A172 (cell line): ENCODE results near the gene BEX3. TPM values are rescaled to one million over a fixed set of nuclear protein-coding genes. Genes with fewer than 3 reads are reported as not detected.
"Not testable (repeated sequence)": the region's sequence is repeated elsewhere in the genome, so short reads cannot be mapped to it uniquely, and the experiment has no call there.

ENCODE experiments used
- DNase-seq: peaks from one replicate; pipeline ENCODE4 v3.0.0-alpha.2; 2015; ENCODE audit warnings: low spot score
- total RNA-seq: library from RNA; depleted of rRNA; stranded (reverse); fragments of >200 nt; shearing (Covaris generic); gene quantifications from 2 replicates; pipeline ENCODE4 v1.2.3, GENCODE V29; 2014; rRNA removed

BEX3 gene
- total RNA-seq: 187 and 228 TPM in 2 replicates

GRCh38 chrX:103376118-103376978, at the start of gene BEX3:
TSS of gene BEX3 (plus strand) at chrX:103376538. CDS start at chrX:103377522, 984 bp downstream.
- peak; percentile 23 for DNase-seq

DNA sequence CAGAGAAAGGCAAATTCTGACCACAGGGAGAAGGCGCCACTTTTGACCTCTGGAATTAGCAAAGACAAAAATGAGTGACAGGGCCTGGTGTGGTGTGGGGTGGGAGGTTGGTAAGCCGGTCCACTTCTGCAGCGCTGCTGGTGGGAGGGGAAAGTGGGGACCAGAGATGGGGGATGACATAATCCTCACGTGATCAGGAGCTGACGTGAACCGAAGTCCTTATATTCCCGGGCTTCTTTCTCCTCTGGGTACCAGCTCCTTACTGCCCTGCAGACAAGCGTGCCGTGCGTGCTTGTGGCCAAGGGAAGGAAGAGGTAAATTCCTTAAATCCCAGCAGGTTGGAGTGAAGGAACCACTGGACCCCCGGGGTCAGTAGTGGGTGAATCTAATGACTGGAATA, 46.3 kb upstream of the BEX3 start, which contains the start of gene TCEAL7:
Gene TCEAL7, plus strand, starts transcription at position 249 of the 400 bp plus-strand sequence. CDS start 1,165 bp downstream, outside the sequence.
- peak; percentile 17 for DNase-seq

GRCh38 chrX:103330681-103331288, 45.6 kb upstream of the BEX3 start:
- DNase-seq: no peak

DNA sequence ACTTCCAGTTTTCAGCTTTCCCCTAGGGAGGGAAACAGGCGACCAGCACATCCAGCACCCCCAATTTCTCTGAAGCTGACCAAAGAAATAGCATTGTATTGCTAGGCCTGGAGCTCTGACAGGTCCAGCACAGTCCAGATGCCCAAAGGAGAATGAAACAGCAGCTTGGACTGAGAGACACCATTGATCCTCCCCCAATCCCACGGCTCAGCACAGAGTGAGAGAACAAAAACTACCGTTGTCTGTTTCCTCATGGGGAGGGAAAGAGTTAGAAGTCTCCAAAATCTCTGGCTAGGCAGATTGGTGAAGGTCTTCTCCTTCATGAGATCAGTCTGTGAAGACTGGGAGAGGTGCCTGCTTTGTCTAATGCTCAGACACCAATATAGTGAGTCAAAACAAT, 37.7 kb upstream of the BEX3 start:
- no peak for DNase-seq

- no peak for DNase-seq
These were observed 33.2 kb upstream of the BEX3 start for GRCh38 chrX:103343105-103343504.

GRCh38 chrX:103344606-103345005, 31.7 kb upstream of the BEX3 start:
- no peak for DNase-seq

- DNase-seq: no peak
These were observed 28.5 kb upstream of the BEX3 start for GRCh38 chrX:103347682-103348397.

DNA sequence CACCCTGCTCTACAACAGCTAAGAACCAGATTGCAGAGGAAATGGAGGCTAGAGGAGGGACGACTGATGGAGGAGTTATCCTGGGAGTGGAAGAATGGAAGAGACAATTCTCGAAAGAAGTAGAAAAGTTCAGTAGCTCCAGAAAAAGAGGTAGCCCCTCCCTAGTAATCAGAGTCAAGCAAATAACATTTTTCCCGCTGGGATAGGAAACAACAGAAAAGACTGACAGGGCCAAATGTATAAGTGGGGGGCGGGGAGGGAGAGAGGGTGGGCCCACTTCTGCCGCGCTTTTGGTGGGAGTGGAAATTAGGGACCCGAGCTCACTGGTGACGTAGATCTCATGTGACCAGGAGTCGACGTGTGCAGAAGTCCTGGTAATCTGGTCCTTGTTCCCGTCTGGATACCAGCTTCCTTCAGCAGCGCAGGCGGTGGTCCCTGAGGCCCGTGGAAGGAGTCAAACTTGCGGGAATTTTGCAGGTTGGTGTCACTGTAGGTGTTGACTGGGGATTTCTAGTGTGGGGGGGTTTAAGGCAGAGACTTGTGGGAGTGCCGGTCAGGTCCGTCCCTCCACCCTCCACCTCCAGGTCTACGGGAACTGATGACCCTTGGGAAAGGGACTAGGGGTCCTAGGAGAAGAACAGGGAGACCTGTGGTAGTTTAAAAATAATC, 20.1 kb upstream of the BEX3 start, which contains the start of gene TCEAL9:
Gene TCEAL9, plus strand, starts transcription at position 377 of the 669 bp plus-strand sequence. CDS start 1,179 bp downstream, outside the sequence.
- DNase-seq: peak; percentile 55

DNA sequence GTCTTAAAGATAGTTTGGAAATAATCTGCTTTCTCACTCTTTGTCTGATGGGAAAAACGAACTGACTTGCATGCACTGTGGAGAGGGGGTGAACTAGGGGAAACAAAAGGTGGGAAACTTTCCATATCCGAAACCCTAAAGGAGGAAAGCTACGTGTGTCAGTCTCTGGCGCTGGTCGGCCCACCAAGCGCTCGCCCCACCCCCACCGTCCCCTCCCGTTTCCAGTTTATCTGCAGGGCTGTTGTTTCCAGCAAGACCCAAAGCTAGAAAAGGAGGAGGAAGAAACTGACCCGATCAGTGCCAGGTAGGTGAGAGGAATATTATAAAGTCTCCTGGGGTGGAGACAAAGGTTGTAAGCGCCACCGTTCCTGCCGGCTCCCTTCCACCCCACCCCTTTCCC, 19.5 kb upstream of the BEX3 start:
- no peak for DNase-seq

GRCh38 chrX:103357871-103358270, 18.5 kb upstream of the BEX3 start:
- DNase-seq: no peak

DNA sequence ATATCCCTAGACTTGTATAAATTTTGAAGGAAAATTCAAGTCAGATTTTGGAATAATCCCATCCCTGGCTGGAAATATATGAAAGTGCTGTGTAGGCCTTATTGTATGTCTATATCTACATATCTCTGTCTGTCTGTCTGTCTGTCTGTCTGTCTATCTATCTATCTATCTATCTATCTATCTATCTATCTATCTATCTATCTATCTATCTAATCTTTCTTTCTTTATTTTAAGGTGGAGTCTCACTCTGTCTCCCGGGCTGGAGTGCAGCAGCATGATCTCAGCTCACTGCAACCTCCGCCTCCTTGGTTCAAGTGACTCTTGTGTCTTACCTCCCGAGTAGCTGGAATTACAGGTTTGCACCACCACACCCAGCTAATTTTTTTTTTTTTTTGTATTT, 16.7 kb upstream of the BEX3 start:
- not testable (repeated sequence) for DNase-seq

GRCh38 chrX:103360092-103360491, 16.2 kb upstream of the BEX3 start:
- DNase-seq: no peak

DNA sequence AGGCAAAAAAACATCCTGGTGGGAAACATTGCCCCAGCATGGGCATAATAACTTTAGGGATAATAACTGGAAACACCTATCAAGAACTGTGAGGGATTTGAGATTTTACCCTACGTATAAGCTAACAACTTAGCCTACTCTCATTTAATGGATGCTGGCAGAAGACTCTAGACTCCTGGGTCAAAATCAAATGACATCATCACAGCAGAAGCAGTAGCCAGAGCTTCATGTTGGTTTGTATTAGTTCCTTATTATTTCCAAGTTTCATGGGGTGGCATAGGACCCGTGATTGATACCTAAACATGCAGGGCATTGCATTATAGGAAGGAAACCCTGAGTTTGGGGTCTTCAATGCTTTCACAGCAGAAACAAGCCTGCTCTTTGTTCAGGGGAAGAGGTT, 15.4 kb upstream of the BEX3 start:
- no peak for DNase-seq

- DNase-seq: no peak
These were observed 14.5 kb upstream of the BEX3 start for GRCh38 chrX:103361798-103362197.

DNA sequence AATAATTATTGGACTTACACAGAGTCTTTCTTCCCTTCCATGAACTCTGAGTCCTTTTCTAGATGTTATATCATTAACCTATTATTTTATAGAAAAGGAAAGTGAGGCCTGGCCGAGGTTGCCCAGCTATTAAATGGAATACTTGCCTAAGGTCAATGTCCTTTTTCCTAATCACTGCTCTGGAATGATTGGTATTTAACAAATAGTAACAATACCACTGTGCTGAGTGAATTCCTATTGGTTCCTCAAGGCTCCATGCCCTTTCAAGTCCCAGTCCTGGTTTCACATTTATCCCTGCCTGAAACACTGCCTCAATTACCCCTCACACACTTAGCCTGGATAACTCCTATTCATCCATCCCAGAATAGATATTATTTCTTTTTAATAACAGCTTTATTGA, 13.9 kb upstream of the BEX3 start:
- no peak for DNase-seq

- no peak for DNase-seq
These were observed 13.3 kb upstream of the BEX3 start for GRCh38 chrX:103363046-103363445.

- DNase-seq: no peak
These were observed 8.8 kb upstream of the BEX3 start for GRCh38 chrX:103367502-103367901.

DNA sequence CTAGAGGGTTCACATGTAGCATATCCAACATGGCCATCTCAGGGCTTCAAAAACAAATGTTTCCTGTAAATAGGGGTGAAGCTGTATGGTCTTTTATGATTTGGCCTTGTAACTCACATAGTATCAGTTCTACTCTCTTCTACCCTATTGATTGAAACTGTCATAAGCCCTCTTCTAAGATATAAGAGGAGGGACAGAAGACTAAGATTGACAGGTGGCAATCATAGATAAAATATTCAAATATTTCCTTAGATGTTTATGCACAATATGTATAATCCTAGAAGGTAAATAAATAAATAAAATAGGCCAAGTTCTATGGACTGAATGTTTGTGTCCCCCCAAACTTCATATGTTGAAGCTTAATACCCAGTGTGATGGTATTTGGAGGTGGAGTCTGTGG, 6.9 kb upstream of the BEX3 start:
- DNase-seq: no peak

DNA sequence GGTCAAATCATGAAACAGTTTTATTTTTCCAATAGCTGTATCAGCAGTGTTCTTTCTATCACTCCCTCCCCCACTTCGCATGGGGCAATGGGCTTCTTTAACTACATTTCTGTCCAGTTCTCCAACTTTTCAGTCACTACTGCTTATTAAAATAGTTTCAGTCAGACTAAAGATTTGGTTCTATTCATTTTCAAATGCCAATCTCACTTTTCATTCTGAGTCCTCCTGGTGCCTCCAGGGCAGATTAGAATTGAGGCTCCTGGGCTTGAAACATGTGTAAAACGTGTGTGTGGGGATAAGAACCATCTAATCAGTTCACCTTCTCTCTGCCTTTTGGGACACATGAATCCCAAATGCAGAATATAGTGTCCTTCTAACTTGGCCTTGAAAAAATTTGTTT, 3.5 kb upstream of the BEX3 start:
- DNase-seq: no peak

GRCh38 chrX:103373581-103373980, 2.8 kb upstream of the BEX3 start:
- DNase-seq: no peak

DNA sequence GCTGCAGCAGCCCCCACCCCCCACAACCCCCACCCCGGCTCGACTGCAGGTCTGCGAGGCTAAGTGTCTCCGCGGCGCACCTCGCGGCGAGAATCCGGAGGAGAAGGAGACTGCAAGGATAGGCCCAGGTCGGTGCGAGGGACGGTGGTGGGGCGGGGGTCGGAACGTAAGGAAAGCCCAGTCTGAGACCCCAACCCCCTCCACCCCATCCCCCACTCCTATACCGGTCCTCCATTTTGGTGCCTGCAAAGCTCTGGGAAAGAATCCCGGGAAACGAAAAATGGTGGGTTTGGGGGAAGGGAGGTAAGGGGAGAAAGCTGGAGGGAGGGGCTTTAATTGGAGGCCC, 614 bp downstream of the BEX3 start:
- no peak for DNase-seq

DNA sequence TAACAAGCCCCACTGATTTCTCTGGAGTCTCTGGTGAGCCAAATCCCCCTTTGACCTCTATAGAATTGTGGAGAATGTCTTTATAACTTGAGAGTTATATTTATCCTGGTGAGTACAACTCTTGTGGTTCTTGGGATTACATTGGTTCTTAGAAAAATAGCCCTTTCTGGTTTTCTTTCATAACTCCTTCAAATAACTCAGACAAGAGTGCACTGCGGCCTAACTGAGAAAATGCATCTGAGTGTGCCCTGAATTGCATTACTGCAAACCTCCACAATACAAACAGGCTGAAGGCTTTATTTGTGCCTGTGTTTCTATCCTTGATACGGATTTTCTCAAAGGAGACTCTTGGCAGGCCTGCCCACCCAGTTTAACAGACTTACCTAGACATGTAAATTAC, 2.7 kb downstream of the BEX3 start:
- DNase-seq: no peak
